Activated CD8-positive, alpha-beta memory T cell treated with anti-CD3 and anti-CD28 coated beads, Interleukin-2, amount 10 ng/mL, durations not matched to agents 7 days and 5 days (primary cell): ENCODE data around the gene P2RY14. TPM values are rescaled to one million over a fixed set of nuclear protein-coding genes. Genes with fewer than 3 reads are reported as not detected.

Experiments
- ATAC-seq: fragments of 150-1000 bp; cut with Tn5 transposase; one replicate; pipeline ENCODE4 v1.10.0; 2021; ENCODE audit warnings: moderate library complexity
- CTCF ChIA-PET: fragments of 350-600 bp; sonication (Branson Sonifier 250); formaldehyde crosslinking; loops from one replicate; lab custom pipeline; 2021; ENCODE audit warnings: antibody characterized with exemption; lab: Charles Lee
- DNase-seq: peaks from one replicate; pipeline ENCODE4 v3.0.0-alpha.2; 2020
- H3K27ac Mint-ChIP-seq: one replicate; pipeline ENCODE4 v1.8.0; 2021; ENCODE audit warnings: mild to moderate bottlenecking, mixed read lengths
- H3K27me3 Mint-ChIP-seq: one replicate; pipeline ENCODE4 v1.8.0; 2021; ENCODE audit warnings: mixed read lengths
- H3K36me3 Mint-ChIP-seq: one replicate; pipeline ENCODE4 v1.8.0; 2021; ENCODE audit warnings: mild to moderate bottlenecking, mixed read lengths
- H3K4me1 Mint-ChIP-seq: one replicate; pipeline ENCODE4 v1.8.0; 2021; ENCODE audit warnings: mixed read lengths
- H3K4me3 Mint-ChIP-seq: one replicate; pipeline ENCODE4 v1.8.0; 2021; ENCODE audit warnings: mild to moderate bottlenecking, moderate library complexity, mixed read lengths
- H3K9me3 Mint-ChIP-seq: one replicate; pipeline ENCODE4 v1.8.0; 2022; ENCODE audit warnings: low read depth, mixed read lengths
- total RNA-seq, 2 experiments: library from RNA; stranded (reverse); gene quantifications; one replicate each; pipeline ENCODE4 v1.2.3, GENCODE V29; 2021

The P2RY14 gene
- total RNA-seq, 2 experiments from 2014 or later, result 2.2 to 4.7 TPM

- ATAC-seq, result no peak
- H3K27ac Mint-ChIP-seq, result no peak overlapping the region
- H3K27me3 Mint-ChIP-seq, result peaks cover 4% of the 10 kb centered on the region
- CTCF ChIA-PET, result no interaction called here
- no peak for DNase-seq
- H3K4me3 Mint-ChIP-seq, result no peak overlapping the region
- peaks cover 16% of the 10 kb centered on the region for H3K4me1 Mint-ChIP-seq
- H3K36me3 Mint-ChIP-seq, result peaks cover 4% of the 10 kb centered on the region
- no peaks in the 10 kb centered on the region for H3K9me3 Mint-ChIP-seq
Measured at GRCh38 chr3:151296226-151296625, 17.9 kb upstream of the P2RY14 start.

DNA sequence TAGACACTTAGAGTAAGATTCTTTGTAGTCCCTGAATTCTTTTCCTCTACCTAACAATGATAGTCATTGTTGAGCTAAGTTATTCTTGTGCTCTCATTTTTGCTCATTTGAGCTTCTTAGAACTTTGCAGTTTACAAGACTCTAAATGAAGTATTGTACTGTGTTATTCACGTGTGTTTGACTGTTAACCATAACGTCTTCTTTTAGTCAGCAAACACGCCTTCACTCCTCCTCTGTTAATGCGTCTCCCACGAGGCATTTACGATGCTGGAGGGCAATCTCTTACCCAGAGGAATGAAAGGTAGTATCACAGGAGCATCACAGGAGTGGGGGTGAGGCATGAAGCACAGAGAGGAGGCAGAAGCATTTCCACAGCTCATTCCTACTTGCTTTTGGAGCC, 14.8 kb upstream of the P2RY14 start:
- Mint-ChIP-seq H3K36me3 (peaks cover 4% of the 10 kb centered on the region), H3K27ac (no peak overlapping the region), H3K27me3 (peaks cover 4% of the 10 kb centered on the region), H3K9me3 (no peaks in the 10 kb centered on the region), H3K4me3 (no peak overlapping the region), H3K4me1 (peaks cover 9% of the 10 kb centered on the region)
- DNase-seq, result no peak
- CTCF ChIA-PET, result interaction anchor here (0.7 to 2.7 kb wide), 5 partner anchors 8 to 25 kb away, joined by 3 to 14 read pairs (median 5); partner anchors contain the start of gene P2RY14
- no peak for ATAC-seq

- H3K4me3 Mint-ChIP-seq, result no peak overlapping the region
- no peak overlapping the region for H3K27ac Mint-ChIP-seq
- H3K36me3 Mint-ChIP-seq, result peaks cover 1% of the 10 kb centered on the region
- ATAC-seq, result no peak
- peaks cover 2% of the 10 kb centered on the region for H3K27me3 Mint-ChIP-seq
- CTCF ChIA-PET, result interaction anchor here (1.2 to 2.7 kb wide), 4 partner anchors 14 to 548 kb away, joined by 3 to 14 read pairs (median 6); no protein-coding TSS in a partner anchor
- H3K4me1 Mint-ChIP-seq, result peaks cover 13% of the 10 kb centered on the region
- no peaks in the 10 kb centered on the region for H3K9me3 Mint-ChIP-seq
- no peak for DNase-seq
Measured at GRCh38 chr3:151290673-151291072, 12.3 kb upstream of the P2RY14 start.

DNA sequence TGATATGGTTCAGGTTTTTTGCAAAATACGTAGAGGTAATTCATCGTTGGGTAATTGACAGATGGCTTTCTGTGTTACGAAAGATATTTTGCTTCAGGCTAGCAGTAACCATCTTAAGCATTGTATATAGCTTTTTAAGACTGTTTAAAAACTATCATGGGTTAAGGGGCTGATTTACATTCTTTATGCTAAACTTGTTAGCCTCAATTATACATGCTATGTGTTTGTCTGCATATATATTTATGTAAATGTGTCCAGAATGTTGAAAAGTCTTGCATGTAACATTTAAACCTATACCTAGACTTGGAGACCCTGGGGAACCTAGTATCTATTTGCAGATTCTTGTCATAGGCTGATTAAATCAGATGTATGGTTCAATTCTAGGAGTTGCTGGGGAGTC, 11.1 kb upstream of the P2RY14 start:
- ATAC-seq, result no peak
- Mint-ChIP-seq H3K36me3 (peaks cover 1% of the 10 kb centered on the region), H3K4me3 (no peak overlapping the region), H3K4me1 (peaks cover 22% of the 10 kb centered on the region), H3K9me3 (no peaks in the 10 kb centered on the region), H3K27me3 (peaks cover 2% of the 10 kb centered on the region), H3K27ac (no peak overlapping the region)
- CTCF ChIA-PET, result interaction anchor here (0.6 to 1.5 kb wide), 4 partner anchors 23 to 127 kb away, joined by 3 to 4 read pairs (median 4); no protein-coding TSS in a partner anchor
- DNase-seq, result no peak

- CTCF ChIA-PET, result interaction anchor here (0.9 to 3.4 kb wide), 14 partner anchors 19 to 129 kb away, joined by 3 to 32 read pairs (median 5); no protein-coding TSS in a partner anchor
- ATAC-seq (no peak), DNase-seq (no peak)
- Mint-ChIP-seq H3K27me3 (no peaks in the 10 kb centered on the region), H3K36me3 (no peaks in the 10 kb centered on the region), H3K4me1 (peaks cover 35% of the 10 kb centered on the region), H3K9me3 (no peaks in the 10 kb centered on the region), H3K4me3 (no peak overlapping the region), H3K27ac (no peak overlapping the region)
Measured at GRCh38 chr3:151285940-151286339, 7.6 kb upstream of the P2RY14 start.

- peak overlapping the region; percentile 74 for H3K27ac Mint-ChIP-seq
- H3K9me3 Mint-ChIP-seq, result no peaks in the 10 kb centered on the region
- ATAC-seq (peak; percentile 74), DNase-seq (no peak)
- H3K36me3 Mint-ChIP-seq, result no peaks in the 10 kb centered on the region
- H3K4me3 Mint-ChIP-seq, result peak overlapping the region; percentile 31
- no peaks in the 10 kb centered on the region for H3K27me3 Mint-ChIP-seq
- CTCF ChIA-PET, result interaction anchor here (0.8 to 2.4 kb wide), 12 partner anchors 44 to 132 kb away, joined by 3 to 32 read pairs (median 6); partner anchors contain the start of gene P2RY13
- peaks cover 47% of the 10 kb centered on the region for H3K4me1 Mint-ChIP-seq
Measured at GRCh38 chr3:151283907-151284461, 5.6 kb upstream of the P2RY14 start.

GRCh38 chr3:151283387-151283786, 5.0 kb upstream of the P2RY14 start:
- Mint-ChIP-seq H3K36me3 (no peaks in the 10 kb centered on the region), H3K9me3 (no peaks in the 10 kb centered on the region), H3K4me3 (no peak overlapping the region), H3K27me3 (no peaks in the 10 kb centered on the region), H3K4me1 (peaks cover 53% of the 10 kb centered on the region), H3K27ac (peak overlapping the region; percentile 74)
- ATAC-seq, result peak; percentile 40
- CTCF ChIA-PET, result interaction anchor here (1.1 to 9.6 kb wide), 8 partner anchors 44 to 132 kb away, joined by 3 to 222 read pairs (median 10); no protein-coding TSS in a partner anchor
- DNase-seq, result no peak

DNA sequence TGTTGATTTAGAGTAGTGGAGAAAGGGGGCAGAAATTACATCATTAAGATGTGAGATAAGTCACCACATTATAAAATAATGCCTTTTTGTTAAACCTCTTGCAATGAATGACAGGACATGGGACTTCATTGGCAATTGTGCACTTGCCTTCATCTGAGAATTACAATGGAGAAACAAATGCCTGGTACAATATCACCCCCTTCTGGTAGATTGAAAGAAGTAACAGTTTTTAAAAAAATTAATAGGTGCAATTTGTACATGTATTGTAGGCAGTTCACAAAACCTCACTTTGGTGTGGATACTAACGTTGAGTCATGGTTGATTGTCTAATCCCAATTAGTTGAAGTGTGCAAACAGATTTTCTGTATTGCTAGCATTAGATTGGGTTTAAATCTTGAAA, 4.6 kb upstream of the P2RY14 start:
- peaks cover 58% of the 10 kb centered on the region for H3K4me1 Mint-ChIP-seq
- H3K36me3 Mint-ChIP-seq, result no peaks in the 10 kb centered on the region
- no peak overlapping the region for H3K4me3 Mint-ChIP-seq
- peak overlapping the region; percentile 74 for H3K27ac Mint-ChIP-seq
- ATAC-seq (peak; percentile 52), DNase-seq (no peak)
- no peaks in the 10 kb centered on the region for H3K9me3 Mint-ChIP-seq
- no peaks in the 10 kb centered on the region for H3K27me3 Mint-ChIP-seq
- CTCF ChIA-PET, result interaction anchor here (0.6 to 9.6 kb wide), 17 partner anchors 18 to 497 kb away, joined by 3 to 222 read pairs (median 3); no protein-coding TSS in a partner anchor

DNA sequence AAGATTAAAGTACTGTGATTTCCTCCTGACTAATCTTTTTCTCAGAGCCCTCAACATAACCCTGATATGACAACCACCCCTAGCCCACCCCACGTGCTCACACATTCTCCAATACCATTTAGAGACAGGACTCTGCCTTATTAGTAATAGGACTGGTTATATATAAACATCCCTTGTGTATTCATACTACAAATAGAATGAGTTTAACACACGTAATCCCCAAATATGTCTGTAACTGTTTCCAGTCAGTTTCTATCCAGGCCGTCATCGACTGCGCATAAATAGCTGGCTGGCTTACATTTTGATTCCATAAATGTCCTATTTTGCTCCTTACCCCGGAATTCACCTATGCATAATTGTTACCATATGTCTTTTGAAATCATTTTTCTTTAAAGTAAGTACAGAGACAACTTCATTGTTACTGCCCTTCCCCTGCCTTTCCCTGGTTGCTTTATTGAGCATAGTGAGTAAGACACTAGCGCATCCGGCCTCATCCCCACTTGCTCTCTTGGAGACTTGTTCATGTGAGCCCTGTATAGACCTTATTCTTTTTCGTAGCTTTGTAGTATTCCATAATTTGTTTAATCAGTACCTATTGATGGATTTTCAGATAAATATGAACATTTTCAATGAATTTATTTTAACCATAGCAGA, 3.5 kb upstream of the P2RY14 start:
- no peak for ATAC-seq
- no peak for DNase-seq
- Mint-ChIP-seq H3K9me3 (no peaks in the 10 kb centered on the region), H3K27me3 (no peaks in the 10 kb centered on the region), H3K4me1 (peaks cover 61% of the 10 kb centered on the region), H3K27ac (no peak overlapping the region), H3K36me3 (no peaks in the 10 kb centered on the region), H3K4me3 (no peak overlapping the region)
- CTCF ChIA-PET, result interaction anchor here (0.7 to 9.6 kb wide), 13 partner anchors 19 to 139 kb away, joined by 3 to 222 read pairs (median 4); no protein-coding TSS in a partner anchor

DNA sequence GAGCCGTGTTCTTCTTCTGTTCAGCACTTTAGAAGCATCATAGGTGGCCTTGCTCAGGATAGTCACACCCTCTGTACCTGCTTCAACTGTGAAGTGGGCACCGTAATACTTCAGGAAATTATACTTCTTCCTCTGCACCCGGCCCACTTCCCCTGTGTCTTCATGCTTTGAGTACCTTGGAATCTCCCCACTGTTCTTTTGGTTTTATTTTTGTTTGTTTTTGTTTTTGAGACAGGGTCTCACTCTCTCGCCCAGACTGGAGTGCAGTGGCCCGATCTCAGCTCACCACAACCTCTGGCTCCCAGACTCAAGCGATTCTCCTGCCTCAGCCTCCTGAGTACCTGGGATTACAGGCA, 1.7 kb downstream of the P2RY14 start:
- peak overlapping the region; percentile 67 for H3K4me3 Mint-ChIP-seq
- CTCF ChIA-PET, result interaction anchor here (1.1 to 9.6 kb wide), 3 partner anchors 47 to 776 kb away, joined by 3 to 222 read pairs (median 118); no protein-coding TSS in a partner anchor
- H3K9me3 Mint-ChIP-seq, result no peaks in the 10 kb centered on the region
- peaks cover 67% of the 10 kb centered on the region for H3K4me1 Mint-ChIP-seq
- no peaks in the 10 kb centered on the region for H3K27me3 Mint-ChIP-seq
- ATAC-seq (peak; percentile 81), DNase-seq (peak; percentile 62)
- H3K36me3 Mint-ChIP-seq, result peaks cover 6% of the 10 kb centered on the region
- peak overlapping the region; percentile 88 for H3K27ac Mint-ChIP-seq

DNA sequence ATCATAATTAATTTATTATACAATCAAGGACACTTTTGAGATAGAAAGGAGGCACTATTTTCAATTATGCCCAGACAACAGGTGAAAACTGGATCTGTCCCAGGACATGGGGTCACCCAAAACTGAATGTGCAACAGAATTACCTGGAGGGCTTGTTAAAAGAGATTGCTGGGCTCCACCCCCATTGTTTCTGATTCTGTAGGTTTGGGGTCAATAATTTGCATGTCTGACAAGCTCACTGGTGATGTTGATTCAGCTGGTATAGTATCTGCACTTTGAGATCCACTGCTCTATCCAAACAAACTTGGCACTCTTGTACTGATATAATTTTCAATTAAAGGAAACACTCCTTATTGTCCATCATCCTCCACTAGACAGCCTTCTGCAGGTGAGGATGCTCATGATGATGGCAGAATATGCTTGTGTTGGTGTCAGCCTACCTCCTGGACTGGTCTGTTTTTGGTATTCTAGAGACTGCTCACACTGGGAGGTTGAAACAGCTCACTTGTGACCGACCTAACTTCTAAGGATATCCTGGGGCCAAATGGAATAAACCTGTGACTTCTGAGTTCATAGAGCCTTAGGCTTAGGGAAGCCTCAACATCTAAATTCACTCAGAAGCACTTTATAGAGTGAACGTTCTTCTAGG, 2.2 kb downstream of the P2RY14 start:
- CTCF ChIA-PET, result interaction anchor here (0.8 to 9.6 kb wide), 4 partner anchors 47 to 775 kb away, joined by 3 to 222 read pairs (median 60); no protein-coding TSS in a partner anchor

DNA sequence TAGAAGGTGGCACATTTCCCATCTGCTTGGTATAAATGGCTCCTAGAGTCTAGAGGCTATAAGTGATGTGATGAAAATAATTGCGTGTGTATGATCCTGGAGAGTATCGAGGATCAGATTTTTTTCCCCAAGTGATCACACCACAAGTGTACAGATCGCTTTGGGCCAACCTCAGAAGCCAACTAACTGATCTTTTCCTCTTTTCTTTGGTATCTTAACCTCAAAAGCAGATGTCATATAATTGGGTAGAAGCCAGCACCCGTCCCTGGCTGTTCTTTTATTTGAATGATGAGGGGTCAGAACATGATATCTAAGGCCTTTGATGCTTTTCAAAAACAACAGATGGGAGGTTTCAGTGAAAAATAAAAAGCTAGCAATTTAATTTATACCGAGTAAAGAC, 3.3 kb downstream of the P2RY14 start:
- Mint-ChIP-seq H3K9me3 (no peaks in the 10 kb centered on the region), H3K27ac (peak overlapping the region; percentile 52), H3K4me3 (no peak overlapping the region), H3K27me3 (no peaks in the 10 kb centered on the region), H3K4me1 (peaks cover 71% of the 10 kb centered on the region), H3K36me3 (peaks cover 9% of the 10 kb centered on the region)
- ATAC-seq (no peak), DNase-seq (no peak)
- CTCF ChIA-PET, result interaction anchor here (1.3 to 9.6 kb wide), 3 partner anchors 46 to 106 kb away, joined by 3 to 222 read pairs (median 118); no protein-coding TSS in a partner anchor

More for the DNA sequence above, 2.2 kb downstream of the P2RY14 start:
- no peak for DNase-seq
- Mint-ChIP-seq H3K4me1 (peaks cover 71% of the 10 kb centered on the region), H3K36me3 (peaks cover 6% of the 10 kb centered on the region), H3K27ac (peak overlapping the region; percentile 88), H3K27me3 (no peaks in the 10 kb centered on the region), H3K9me3 (no peaks in the 10 kb centered on the region), H3K4me3 (peak overlapping the region; percentile 67)
- peak; percentile 25 for ATAC-seq

GRCh38 chr3:151269631-151270030, 8.7 kb downstream of the P2RY14 start:
- no peaks in the 10 kb centered on the region for H3K27me3 Mint-ChIP-seq
- ATAC-seq (no peak), DNase-seq (no peak)
- H3K9me3 Mint-ChIP-seq, result no peaks in the 10 kb centered on the region
- H3K4me1 Mint-ChIP-seq, result peaks cover 56% of the 10 kb centered on the region
- H3K36me3 Mint-ChIP-seq, result peaks cover 17% of the 10 kb centered on the region
- H3K27ac Mint-ChIP-seq, result peak overlapping the region; percentile 89
- no peak overlapping the region for H3K4me3 Mint-ChIP-seq
- CTCF ChIA-PET, result interaction anchor here (1.0 kb wide), 1 partner anchor 41 kb away, joined by 3 read pairs; no protein-coding TSS in a partner anchor
